IMR-90 (cell line): ENCODE data around the gene DAPL1.

ENCODE experiments used
- BHLHE40 ChIP-seq: fragments of 150-350 bp; IDR thresholded peaks from 2 replicates; pipeline ENCODE4 v1.6.1; 2016; ENCODE audit warnings: mild to moderate bottlenecking, low read depth, low read length
- CEBPB ChIP-seq: IDR thresholded peaks from 2 replicates; pipeline ENCODE4 v1.6.1; 2012; ENCODE audit warnings: low read depth, low read length, improper control_type of control experiment
- MAZ ChIP-seq: IDR thresholded peaks from 2 replicates; pipeline ENCODE4 v1.6.1; 2012; ENCODE audit warnings: low read depth, mild to moderate bottlenecking, low read length, improper control_type of control experiment, moderate library complexity, borderline replicate concordance
- POLR2A ChIP-seq: IDR thresholded peaks from 2 replicates; pipeline ENCODE4 v1.6.1; 2012; ENCODE audit warnings: mild to moderate bottlenecking, low read depth, low read length
- RAD21 ChIP-seq: IDR thresholded peaks from 2 replicates; pipeline ENCODE4 v1.6.1; 2012; ENCODE audit warnings: low read length, improper control_type of control experiment
- RCOR1 ChIP-seq: IDR thresholded peaks from 2 replicates; pipeline ENCODE4 v1.6.1; 2012; ENCODE audit warnings: mild to moderate bottlenecking, low read length, improper control_type of control experiment; ENCODE audit not compliant: insufficient replicate concordance
- RFX5 ChIP-seq: IDR thresholded peaks from 2 replicates; pipeline ENCODE4 v1.8.0; 2012; ENCODE audit warnings: low read depth, mild to moderate bottlenecking, low read length, moderate library complexity
- TF ChIP-seq, protein P1 (sequence below): conservative IDR thresholded peaks from 2 replicates; pipeline ENCODE4 v1.5.1; 2012; ENCODE audit warnings: mild to moderate bottlenecking, low read depth, low read length, improper control_type of control experiment

- TF ChIP-seq, protein P1, sequence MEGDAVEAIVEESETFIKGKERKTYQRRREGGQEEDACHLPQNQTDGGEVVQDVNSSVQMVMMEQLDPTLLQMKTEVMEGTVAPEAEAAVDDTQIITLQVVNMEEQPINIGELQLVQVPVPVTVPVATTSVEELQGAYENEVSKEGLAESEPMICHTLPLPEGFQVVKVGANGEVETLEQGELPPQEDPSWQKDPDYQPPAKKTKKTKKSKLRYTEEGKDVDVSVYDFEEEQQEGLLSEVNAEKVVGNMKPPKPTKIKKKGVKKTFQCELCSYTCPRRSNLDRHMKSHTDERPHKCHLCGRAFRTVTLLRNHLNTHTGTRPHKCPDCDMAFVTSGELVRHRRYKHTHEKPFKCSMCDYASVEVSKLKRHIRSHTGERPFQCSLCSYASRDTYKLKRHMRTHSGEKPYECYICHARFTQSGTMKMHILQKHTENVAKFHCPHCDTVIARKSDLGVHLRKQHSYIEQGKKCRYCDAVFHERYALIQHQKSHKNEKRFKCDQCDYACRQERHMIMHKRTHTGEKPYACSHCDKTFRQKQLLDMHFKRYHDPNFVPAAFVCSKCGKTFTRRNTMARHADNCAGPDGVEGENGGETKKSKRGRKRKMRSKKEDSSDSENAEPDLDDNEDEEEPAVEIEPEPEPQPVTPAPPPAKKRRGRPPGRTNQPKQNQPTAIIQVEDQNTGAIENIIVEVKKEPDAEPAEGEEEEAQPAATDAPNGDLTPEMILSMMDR: no peak
- TF ChIP-seq POLR2A: no peak
- no peak for TF ChIP-seq RAD21
- no peak for TF ChIP-seq CEBPB
- TF ChIP-seq RFX5: no peak
- no peak for TF ChIP-seq MAZ
- TF ChIP-seq BHLHE40: no peak
- TF ChIP-seq RCOR1: no peak
Observed at GRCh38 chr2:158841850-158842249, 46.7 kb downstream of the DAPL1 start.
